ENCODE measurements around the gene TNS4.

DNA sequence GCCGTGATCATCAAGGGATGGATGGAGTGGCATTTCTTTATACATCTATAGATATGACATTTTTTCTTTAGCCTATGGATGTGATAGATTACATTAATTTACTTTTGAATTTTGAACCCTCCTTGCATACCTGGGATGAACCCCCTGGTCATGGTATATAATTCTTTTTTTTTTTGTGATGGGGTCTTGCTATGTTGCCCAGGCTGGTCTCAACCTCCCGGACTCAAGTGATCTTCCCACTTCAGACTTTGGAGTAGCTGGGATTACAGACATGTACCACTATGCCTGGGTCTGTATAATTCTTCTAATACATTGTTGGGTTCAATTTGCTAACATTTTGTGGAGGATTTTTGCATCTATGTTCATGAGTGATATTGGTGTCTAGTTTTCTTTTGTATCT, 1.7 kb upstream of the TNS4 start:
- TF ChIP-seq POLR2A (IDR thresholded peaks at IDR 0.05; ENCODE audit: low read length), result no peak
- TF ChIP-seq GATA1 (IDR thresholded peaks at IDR 0.05; ENCODE audit: low read depth, low read length), result no peak

Measured in erythroblast (primary cell).